Measurements from ENCODE around the gene PTPRJ.

The PTPRJ gene

GRCh38 chr11:48040830-48041444 is 60.6 kb downstream of the PTPRJ start:
- Mint-ChIP-seq H3K27ac (no peak overlapping the region), H3K36me3 (ENCODE audit: low read depth) (no peaks in the 10 kb centered on the region), H3K9me3 (no peaks in the 10 kb centered on the region), H3K27me3 (ENCODE audit: low read depth) (peaks cover 6% of the 10 kb centered on the region), H3K4me3 (no peak overlapping the region), H3K4me1 (peaks cover 23% of the 10 kb centered on the region)
- TF ChIP-seq, protein P1, sequence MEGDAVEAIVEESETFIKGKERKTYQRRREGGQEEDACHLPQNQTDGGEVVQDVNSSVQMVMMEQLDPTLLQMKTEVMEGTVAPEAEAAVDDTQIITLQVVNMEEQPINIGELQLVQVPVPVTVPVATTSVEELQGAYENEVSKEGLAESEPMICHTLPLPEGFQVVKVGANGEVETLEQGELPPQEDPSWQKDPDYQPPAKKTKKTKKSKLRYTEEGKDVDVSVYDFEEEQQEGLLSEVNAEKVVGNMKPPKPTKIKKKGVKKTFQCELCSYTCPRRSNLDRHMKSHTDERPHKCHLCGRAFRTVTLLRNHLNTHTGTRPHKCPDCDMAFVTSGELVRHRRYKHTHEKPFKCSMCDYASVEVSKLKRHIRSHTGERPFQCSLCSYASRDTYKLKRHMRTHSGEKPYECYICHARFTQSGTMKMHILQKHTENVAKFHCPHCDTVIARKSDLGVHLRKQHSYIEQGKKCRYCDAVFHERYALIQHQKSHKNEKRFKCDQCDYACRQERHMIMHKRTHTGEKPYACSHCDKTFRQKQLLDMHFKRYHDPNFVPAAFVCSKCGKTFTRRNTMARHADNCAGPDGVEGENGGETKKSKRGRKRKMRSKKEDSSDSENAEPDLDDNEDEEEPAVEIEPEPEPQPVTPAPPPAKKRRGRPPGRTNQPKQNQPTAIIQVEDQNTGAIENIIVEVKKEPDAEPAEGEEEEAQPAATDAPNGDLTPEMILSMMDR (IDR thresholded peaks at IDR 0.05; ENCODE audit: unreplicated experiment in 3 of 3): no peak

- Mint-ChIP-seq H3K27ac (peak overlapping the region; percentile 2 to 15 (median 6)), H3K4me1 (peaks cover 13% of the 10 kb centered on the region), H3K36me3 (ENCODE audit: low read depth) (no peaks in the 10 kb centered on the region), H3K9me3 (no peaks in the 10 kb centered on the region), H3K4me3 (no peak overlapping the region), H3K27me3 (ENCODE audit: low read depth) (peaks cover 6% of the 10 kb centered on the region)
- TF ChIP-seq, protein P1 (IDR thresholded peaks at IDR 0.05; ENCODE audit: unreplicated experiment in 3 of 3): no peak
Observed at GRCh38 chr11:48041877-48042695, 61.7 kb downstream of the PTPRJ start.

GRCh38 chr11:48043111-48043990 is 63.0 kb downstream of the PTPRJ start:
- no peaks in the 10 kb centered on the region for H3K9me3 Mint-ChIP-seq
- H3K4me3 Mint-ChIP-seq: no peak overlapping the region
- TF ChIP-seq, protein P1 (IDR thresholded peaks at IDR 0.05; ENCODE audit: unreplicated experiment in 3 of 3): no peak
- H3K27ac Mint-ChIP-seq: peak overlapping the region in 1 of 3 experiments; percentile 15
- H3K4me1 Mint-ChIP-seq: peaks cover 11% of the 10 kb centered on the region
- H3K27me3 Mint-ChIP-seq (ENCODE audit: low read depth): peaks cover 6% of the 10 kb centered on the region
- no peaks in the 10 kb centered on the region for H3K36me3 Mint-ChIP-seq (ENCODE audit: low read depth)

- Mint-ChIP-seq H3K4me3 (no peak overlapping the region), H3K9me3 (no peaks in the 10 kb centered on the region), H3K4me1 (peaks cover 11% of the 10 kb centered on the region), H3K27me3 (ENCODE audit: low read depth) (peaks cover 6% of the 10 kb centered on the region), H3K27ac (no peak overlapping the region), H3K36me3 (ENCODE audit: low read depth) (no peaks in the 10 kb centered on the region)
- TF ChIP-seq, protein P1 (IDR thresholded peaks at IDR 0.05; ENCODE audit: unreplicated experiment in 3 of 3): no peak
Observed at GRCh38 chr11:48043991-48044512, 63.7 kb downstream of the PTPRJ start.

DNA sequence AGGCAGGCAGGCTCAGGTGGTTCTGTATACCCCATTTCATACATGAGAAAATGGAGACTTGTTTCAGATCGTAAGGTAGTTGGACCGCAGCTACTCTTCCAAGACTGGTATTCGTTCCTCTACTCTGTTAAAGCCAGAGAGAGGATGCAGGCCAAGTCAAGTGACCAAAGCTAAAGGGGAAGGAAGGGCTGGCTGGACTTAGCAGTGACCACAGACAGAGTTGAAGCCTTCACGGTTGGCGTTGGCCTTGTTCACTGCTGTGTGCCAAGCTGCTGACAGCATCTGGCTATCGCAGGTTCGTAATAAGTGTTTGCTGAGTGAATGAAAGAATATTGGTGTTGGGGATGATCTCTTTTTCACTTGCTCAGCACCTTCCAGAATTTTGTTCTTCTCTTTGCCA is 64.2 kb downstream of the PTPRJ start:
- Mint-ChIP-seq H3K36me3 (ENCODE audit: low read depth) (no peaks in the 10 kb centered on the region), H3K4me1 (peaks cover 11% of the 10 kb centered on the region), H3K9me3 (no peaks in the 10 kb centered on the region), H3K27me3 (ENCODE audit: low read depth) (peaks cover 6% of the 10 kb centered on the region), H3K27ac (no peak overlapping the region), H3K4me3 (no peak overlapping the region)
- TF ChIP-seq, protein P1 (IDR thresholded peaks at IDR 0.05; ENCODE audit: unreplicated experiment in 3 of 3): no peak

Data from nephron (organoid).